HG03354 (cell line): ENCODE results near the gene WBP1L.
"Not testable (repeated sequence)": the region's sequence is repeated elsewhere in the genome, so short reads cannot be mapped to it uniquely, and the experiment has no call there.

ENCODE experiments used
- ATAC-seq: cut with Tn5 transposase; IDR thresholded peaks from one replicate; pipeline ENCODE4 v1.9.1; 2021; ENCODE audit warnings: mild to moderate bottlenecking; ENCODE audit not compliant: unreplicated experiment, poor library complexity, severe bottlenecking

The WBP1L gene

GRCh38 chr10:102753718-102754117 lies 10.0 kb downstream of the WBP1L start:
- ATAC-seq = no peak

DNA sequence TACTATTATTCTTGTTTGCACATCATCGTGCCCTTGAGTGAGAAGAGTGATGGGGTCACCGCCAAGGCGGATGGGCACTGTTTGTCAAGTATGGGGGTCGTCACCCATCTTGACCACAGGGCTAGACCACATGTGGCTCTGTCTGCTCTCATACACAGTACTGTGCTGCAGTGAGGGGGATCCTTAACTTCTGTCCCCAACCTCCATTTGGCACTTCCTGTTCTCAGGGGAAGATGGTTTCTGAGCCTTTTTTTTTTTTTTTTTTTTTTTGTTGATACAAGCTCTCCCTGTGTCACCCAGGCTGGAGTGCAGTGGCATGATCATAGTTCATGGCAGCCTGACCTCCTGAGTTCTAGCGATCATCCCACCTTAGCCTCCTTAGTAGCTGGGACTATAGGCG lies 13.6 kb downstream of the WBP1L start:
- ATAC-seq = no peak

GRCh38 chr10:102758240-102758932 lies 14.6 kb downstream of the WBP1L start:
- no peak for ATAC-seq

DNA sequence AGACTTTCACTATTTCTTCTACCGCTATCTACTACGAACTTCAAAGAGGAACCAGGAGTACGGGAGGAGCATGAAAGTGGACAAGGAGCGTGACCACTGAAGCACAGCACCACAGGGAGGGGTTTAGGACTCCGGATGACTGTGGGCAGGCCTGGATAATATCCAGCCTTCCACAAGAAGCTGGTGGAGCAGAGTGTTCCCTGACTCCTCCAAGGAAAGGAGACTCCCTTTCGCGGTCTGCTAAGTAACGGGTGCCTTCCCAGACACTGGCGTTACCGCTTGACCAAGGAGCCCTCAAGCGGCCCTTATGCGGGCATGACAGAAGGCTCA lies 15.2 kb downstream of the WBP1L start:
- not testable (repeated sequence) for ATAC-seq

DNA sequence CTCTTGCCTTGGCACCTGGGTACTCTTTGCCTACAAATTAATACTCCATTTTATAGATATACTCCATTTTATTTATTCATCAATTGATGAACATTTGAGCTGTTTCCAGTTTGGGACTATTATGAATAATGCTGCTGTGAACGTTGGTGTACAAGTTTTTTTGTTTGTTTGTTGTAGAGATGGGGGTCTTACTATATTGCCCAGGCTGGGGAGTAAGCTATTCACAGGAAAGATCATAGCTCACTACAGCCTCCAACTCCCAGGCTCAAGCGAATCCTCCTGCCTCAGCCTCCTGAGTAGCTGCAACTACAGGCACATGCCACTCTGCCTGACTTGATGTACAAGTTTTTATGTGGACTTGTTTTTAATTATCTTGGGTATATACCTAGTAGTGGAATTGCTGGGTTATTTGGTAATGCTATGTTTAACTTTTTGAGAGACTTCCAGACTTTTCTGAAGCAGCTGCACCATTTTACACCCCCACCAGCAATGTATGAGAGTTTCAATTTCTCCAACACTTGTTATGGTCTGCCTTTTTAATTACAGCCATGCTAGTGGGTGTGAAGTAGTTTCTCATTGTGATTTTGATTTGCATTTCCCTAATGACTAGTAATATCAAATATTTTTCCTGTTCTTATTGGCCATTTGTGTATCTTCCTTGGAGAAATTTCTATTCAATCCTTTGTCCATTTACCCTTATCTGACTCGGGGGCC lies 15.9 kb downstream of the WBP1L start:
- ATAC-seq = no peak

DNA sequence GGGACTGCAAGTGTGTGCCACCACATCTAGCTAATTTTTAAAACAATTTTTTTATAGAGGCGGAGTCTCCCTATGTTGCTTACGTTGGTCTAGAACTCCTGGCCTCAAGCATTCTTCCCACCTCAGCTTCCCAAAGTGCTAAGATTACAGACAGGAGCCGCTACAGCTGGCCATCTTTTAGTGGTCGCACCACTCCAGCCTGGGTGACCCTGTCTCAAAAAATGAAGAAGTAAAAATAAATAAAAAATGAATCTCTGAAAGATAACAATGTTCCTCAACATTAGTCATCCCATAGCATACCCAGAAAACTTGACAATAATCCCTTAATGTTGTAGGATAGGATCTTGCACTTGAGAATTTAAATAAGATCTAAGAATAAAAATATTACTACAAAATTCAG lies 18.2 kb downstream of the WBP1L start:
- no peak for ATAC-seq

DNA sequence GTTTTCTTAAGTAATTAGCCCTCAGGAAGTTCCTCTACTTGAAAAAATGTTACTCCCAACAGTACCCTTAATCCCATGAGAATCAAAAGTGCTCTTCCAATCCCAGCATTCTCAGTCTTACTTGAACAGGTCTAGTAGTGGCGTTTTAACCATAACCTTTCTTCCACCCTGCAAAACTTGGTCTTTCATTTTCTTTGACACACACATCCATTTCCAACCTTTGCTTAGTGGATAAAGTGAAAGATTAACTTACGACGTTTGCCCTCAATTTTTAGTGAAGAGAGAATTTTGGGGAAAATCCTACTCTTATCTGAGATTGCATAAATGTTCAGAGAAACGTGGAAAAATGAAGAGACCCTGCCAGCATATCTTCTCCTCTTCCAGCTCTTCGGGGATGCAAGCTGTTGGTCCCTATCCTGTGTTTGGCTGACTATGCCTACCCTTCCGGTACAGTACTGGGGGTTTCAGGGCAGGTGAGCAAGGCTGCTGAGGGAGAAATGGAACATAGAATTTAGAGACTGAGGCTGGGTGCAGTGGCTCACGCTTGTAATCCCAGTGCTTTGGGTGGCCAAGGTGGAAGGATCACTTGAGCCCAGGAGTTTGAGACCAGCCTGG lies 18.8 kb downstream of the WBP1L start:
- no peak for ATAC-seq

DNA sequence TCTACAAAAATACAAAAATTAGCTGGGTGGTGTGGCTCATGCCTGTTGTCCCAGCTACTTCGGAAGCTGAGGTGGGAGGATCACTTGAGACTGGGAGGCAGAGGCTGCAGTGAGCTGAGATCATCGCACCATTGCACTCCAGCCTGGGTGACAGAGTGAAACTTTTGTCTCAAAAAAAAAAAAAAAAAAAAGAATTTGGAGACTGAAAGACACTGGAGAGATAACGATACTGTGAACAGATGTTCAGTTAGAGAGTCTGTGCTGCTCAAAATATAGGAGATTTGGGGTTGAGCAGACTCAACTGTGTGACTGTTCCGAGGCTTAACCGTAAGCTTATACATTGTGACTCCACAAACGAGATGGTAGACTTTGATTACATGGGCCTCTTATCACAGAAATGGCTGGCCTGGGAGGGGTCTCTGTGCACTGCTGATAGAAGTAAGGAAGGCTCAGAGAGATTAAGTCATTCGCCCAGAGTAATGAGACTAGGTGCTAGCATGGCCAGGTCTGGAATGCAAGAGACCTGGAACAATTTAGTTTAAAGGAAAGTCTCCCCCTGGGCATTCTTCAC lies 19.4 kb downstream of the WBP1L start:
- ATAC-seq = no peak

DNA sequence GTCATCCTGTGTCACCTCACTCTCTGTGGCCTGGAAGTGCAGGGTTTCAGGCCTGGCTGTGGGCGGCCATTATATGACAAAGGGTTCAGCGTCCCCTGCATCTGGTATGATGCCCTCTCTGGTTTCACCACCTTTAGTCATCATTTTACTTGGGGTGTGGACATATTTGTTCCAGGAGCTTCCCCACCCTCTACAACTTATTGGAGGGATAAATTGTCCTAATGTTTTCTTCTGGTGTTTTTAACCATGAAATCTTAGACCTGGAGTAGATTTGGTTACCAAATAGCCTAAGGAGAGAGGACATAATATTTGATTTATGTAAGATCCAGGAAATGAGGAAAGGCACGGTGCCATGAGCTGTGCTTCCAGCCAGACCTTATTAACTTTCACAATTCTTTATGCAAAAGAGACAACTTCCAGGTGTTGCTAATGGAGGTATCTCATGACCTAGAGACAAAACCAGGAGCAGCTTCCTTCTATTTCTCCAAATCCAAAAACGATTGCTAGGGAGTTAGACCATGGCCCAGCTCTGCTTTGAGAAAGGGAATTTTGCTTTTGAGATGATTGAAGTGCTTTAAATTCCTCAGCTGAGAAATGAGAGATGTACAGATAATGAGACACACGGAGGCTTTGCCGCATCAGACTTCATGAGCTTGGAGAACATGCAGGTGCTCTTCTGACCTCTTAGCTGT lies 20.9 kb downstream of the WBP1L start:
- no peak for ATAC-seq

DNA sequence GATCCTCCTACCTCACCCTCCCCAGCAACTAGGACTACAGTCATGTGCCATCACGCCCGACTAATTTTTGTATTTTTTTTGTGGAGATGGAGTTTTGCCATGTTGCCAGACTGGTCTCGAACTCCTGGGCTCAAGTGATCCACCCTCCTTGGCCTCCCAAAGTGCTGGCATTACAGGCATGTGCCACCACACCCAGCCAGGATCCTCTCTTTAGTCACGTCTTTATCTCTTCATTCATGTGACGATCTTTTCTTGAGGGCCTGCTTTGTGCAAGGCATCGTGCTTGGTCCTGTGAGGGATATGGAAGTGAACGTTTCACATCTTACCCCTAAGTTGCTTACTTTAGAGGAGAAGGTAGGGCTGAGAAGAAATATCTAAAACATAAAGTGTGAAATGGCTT lies 21.6 kb downstream of the WBP1L start:
- ATAC-seq = no peak

DNA sequence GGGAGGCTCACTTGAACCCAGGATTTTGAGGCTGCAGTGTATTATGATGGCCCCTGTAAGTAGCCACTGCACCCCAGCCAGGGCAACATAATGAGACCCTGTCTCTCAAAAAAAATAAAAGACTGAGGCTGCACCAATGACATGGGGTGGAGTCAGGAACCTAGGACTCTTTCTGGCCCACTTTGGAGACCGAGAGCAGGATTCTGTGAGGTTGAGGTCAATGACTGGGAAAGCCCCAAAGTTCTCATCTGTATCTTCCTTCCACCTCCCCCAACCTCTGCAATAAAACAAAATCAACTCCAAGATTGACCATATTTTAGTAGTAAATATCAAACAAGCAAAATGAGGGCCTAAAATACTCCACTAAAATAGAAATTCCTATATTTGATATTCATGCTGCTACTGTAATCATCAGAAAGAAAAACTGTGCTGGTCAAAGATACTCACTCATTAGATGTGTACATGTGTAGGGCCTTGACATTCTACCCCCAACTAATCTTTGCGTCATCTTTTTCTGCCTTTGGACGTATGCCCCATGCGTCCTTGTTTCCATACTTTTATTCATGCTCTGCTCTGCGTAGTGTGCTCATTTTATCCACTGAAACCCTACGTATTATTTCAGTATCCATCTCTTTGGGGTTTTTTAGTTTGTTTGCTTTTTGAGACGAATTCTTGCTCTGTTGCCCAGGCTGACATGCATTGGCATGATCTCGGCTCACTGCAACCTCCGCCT lies 23.8 kb downstream of the WBP1L start:
- no peak for ATAC-seq

- no peak for ATAC-seq
Observed at GRCh38 chr10:102769375-102770107, 25.8 kb downstream of the WBP1L start.

- ATAC-seq = no peak
Observed at GRCh38 chr10:102770108-102770482, 26.3 kb downstream of the WBP1L start.

DNA sequence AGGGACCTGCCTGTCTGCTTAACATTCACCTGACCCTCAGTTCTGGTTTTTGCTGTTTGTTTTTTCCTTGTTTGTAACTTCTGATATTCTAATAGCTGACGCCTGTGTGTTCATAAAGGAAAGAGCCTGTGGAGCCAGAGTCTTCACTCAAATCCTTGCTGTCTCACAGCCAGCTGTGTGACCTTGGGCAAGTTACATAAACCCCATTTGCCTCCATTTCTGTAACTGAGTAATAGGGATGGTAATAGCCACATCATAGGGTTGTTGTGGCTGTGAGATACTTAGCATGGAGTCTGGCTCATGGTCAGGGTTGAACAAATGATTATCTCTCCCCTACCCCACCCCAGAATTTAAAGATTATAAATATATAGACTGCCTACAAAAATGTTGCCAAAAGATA lies 27.0 kb downstream of the WBP1L start:
- no peak for ATAC-seq

DNA sequence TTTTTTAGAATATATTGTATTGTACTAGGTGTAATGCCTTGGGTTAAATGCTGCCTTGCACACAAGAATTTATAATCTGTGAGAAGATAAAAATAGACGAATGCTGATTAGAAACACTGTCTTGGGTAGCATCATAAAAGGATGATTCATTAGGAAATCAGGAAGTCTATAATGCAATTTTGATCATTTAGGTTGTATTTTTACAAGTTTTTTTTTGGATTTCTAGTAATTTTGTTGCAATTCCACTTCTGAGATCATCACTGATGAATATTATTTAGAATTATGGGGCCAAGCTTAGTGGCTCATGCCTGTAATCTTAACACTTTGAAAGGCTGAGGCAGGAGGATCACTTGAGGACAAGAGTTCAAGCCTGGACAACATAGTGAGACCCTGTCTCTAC lies 29.6 kb downstream of the WBP1L start:
- no peak for ATAC-seq

GRCh38 chr10:102773986-102774385 lies 30.2 kb downstream of the WBP1L start:
- ATAC-seq = no peak

DNA sequence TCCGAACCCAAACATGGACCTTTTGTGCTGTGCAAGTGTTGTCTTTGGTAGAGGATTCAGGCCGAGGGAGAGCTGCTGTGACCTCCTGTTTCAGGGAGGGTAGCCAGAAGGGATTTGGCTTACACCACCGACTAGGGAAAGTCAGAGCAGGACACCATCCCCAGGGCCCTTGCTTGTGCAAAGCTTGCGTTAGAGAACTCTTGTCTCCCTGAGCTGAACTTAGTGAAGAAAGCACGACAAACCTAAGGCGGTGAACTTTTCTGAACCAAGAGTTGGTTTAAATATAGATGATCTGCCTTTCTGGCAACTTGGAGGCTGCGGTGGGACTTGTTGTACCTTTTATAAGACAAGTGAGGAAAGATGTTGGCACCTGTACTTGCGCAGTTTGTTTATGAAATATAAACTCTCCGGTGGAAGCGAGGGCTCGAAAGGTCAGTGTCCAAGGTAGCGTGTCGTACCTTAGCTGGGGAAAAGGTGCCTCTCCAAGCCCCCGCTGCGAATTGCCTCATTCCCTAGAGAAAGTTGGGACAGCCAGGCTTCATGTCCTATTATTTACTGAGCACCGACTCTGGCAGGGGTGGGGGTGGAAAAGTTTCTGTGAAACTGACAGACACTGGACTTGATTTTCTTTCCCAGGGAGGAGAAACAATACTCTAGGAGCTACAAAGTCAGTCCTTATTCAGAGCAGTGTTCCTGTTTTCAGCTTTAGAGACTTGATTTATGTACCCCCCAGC lies 31.6 kb downstream of the WBP1L start:
- ATAC-seq = no peak

GRCh38 chr10:102775935-102776669 lies 32.4 kb downstream of the WBP1L start:
- no peak for ATAC-seq
